ENCODE measurements around the gene RNU6-8. TPM values are rescaled to one million over a fixed set of nuclear protein-coding genes. Genes with fewer than 3 reads are reported as not detected.
A peak's percentile ranks its signal among the peaks of the same experiment; 100 is the strongest.

RNU6-8 gene
- total RNA-seq: not detected

DNA sequence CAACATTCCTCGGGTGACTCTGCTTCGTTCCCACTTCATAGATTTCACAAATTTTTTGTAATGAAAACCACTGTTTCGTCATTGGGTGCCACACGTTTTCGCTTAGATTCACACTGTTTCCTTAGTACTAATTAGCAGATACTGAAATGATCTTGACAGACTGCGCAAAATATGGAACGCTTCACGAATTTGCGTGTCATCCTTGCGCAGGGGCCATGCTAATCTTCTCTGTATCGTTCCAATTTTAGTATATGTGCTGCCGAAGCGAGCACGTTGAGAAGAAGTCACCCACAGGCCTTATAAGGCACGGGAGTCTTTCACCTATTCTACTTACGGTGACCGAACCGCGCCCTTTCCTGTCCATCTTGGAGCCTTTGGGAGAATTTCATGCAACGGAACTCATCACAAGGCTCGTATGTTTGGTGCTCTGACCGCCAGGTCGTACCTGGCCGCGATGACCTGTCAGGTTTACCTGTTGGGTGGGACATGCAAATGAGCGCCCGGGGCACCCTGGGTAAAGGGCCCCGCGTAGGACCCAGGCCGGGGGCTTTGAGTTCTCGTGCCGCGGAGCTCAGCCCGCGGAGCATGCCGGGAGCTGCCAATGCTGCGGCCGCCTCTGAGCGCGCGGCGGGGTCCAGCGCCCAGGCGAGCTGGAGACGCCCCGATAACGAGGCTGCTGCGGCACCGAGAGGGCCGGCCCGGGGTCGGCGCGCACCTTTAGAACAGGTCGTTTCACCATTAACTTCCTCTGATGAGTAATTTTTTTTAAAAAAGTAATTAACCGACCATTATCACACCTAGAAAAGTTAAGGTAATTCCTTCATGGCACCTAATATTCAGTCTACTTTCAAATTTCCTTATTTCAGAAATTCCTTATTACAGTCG lies at the start of gene RNU6-8:
Gene RNU6-8 (minus strand): TSS at position 272 of the 885 bp plus-strand sequence.
- peak within 1 kb of the TSS; percentile 82 for H3K4me3 Mint-ChIP-seq
- peak; percentile 86 for ATAC-seq
- peaks cover 1% of the 10 kb centered on the region for H3K36me3 Mint-ChIP-seq
- H3K4me1 Mint-ChIP-seq: peaks cover 43% of the 10 kb centered on the region
- peak within 1 kb of the TSS; percentile 98 for H3K27ac Mint-ChIP-seq
- H3K9me3 Mint-ChIP-seq (ENCODE audit: low read depth): no peaks in the 10 kb centered on the region
- CTCF ChIA-PET: interaction anchor here (0.7 to 2.4 kb wide), 6 partner anchors 47 to 277 kb away, joined by 3 to 7 read pairs (median 3); no protein-coding TSS in a partner anchor
- H3K27me3 Mint-ChIP-seq: peaks cover 18% of the 10 kb centered on the region
- DNase-seq: peak; percentile 91

DNA sequence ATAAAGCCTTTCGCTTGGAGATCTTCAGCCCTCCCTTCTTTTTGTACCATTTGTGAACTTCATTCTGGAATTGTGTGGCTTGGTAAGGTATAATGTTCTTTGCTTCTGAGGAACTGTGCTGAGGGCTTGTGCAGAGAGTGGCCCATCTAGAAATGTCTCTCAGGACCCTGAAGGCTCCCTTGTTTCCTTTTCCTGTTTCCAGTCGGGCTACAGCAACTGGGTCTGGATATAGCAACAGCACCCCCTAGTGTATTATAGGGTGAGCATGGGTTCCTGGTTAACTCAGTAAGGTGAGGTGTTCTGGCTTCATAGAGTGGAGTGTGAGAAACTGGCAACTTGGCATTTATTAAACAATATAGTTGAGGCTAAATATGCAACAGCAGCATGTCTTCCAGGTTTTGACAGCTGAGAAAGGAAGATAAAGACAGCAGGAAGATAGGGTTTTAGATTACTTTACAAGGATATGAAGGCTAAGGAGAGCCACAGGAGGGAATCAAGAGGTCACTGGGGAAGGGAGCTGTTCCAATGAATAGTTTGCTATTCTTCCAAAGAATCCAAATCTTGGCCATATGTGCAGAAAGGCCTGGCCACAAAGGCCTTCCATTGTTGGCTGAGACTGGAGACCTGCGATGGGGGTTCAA lies 49.1 kb upstream of the RNU6-8 start:
- DNase-seq (peak; percentile 66), ATAC-seq (peak; percentile 92)
- Mint-ChIP-seq H3K4me3 (no peak overlapping the region), H3K27ac (no peak overlapping the region), H3K27me3 (no peaks in the 10 kb centered on the region), H3K4me1 (no peaks in the 10 kb centered on the region), H3K9me3 (ENCODE audit: low read depth) (no peaks in the 10 kb centered on the region), H3K36me3 (no peaks in the 10 kb centered on the region)
- CTCF ChIA-PET: interaction anchor here (0.7 to 6.7 kb wide), 13 partner anchors 8 to 742 kb away, joined by 3 to 129 read pairs (median 3); partner anchors contain the start of genes ARHGAP5 and RNU6-8

DNA sequence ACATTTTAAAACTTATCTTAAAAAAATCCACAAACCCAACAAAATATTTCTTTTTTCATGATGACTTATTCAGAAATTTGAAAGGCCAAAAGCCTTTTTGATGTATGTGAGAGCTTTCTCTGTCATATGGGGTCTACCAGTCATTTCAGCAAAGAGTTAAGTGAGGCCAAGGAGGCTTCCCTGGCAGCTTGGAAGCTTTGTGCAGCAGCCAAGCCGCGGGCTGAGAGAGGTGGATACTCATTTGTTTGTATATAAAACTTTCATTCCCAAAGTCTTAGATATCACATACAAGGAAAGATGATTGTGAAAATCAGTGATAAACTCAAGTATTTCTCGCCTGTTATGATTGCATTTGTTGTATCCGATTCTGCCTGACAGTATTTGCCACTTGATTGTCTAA lies 48.5 kb upstream of the RNU6-8 start:
- ATAC-seq (no peak), DNase-seq (no peak)
- H3K4me3 Mint-ChIP-seq: no peak overlapping the region
- H3K4me1 Mint-ChIP-seq: no peaks in the 10 kb centered on the region
- H3K36me3 Mint-ChIP-seq: no peaks in the 10 kb centered on the region
- no peak overlapping the region for H3K27ac Mint-ChIP-seq
- H3K27me3 Mint-ChIP-seq: no peaks in the 10 kb centered on the region
- no peaks in the 10 kb centered on the region for H3K9me3 Mint-ChIP-seq (ENCODE audit: low read depth)
- CTCF ChIA-PET: interaction anchor here (0.7 to 6.7 kb wide), 11 partner anchors 12 to 735 kb away, joined by 3 to 129 read pairs (median 4); partner anchors contain the start of gene ARHGAP5

DNA sequence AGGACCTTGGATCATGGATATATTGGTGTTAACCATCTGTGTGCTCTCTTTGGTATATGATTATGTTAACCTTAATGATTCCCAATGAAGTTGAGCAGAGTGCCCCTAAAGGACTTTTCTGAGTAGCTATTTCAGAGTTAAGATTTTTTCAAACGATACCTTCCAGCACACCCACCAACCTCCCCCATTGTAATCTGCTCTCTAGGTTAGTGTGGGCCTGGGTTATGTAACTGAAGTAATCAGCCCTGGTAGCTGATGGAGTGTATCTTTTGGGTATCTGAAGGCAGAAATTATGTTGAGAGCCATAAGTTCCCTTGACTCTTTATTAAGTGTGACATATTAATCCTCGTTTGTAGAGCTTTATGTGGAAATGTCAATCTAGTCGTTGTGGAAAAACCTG lies 47.6 kb upstream of the RNU6-8 start:
- no peak for DNase-seq
- ATAC-seq: no peak
- Mint-ChIP-seq H3K4me3 (no peak overlapping the region), H3K36me3 (no peaks in the 10 kb centered on the region), H3K27ac (no peak overlapping the region), H3K4me1 (no peaks in the 10 kb centered on the region), H3K27me3 (no peaks in the 10 kb centered on the region), H3K9me3 (ENCODE audit: low read depth) (no peaks in the 10 kb centered on the region)
- CTCF ChIA-PET: interaction anchor here (0.6 to 6.7 kb wide), 11 partner anchors 23 to 734 kb away, joined by 3 to 129 read pairs (median 4); partner anchors contain the start of genes ARHGAP5 and RNU6-8

DNA sequence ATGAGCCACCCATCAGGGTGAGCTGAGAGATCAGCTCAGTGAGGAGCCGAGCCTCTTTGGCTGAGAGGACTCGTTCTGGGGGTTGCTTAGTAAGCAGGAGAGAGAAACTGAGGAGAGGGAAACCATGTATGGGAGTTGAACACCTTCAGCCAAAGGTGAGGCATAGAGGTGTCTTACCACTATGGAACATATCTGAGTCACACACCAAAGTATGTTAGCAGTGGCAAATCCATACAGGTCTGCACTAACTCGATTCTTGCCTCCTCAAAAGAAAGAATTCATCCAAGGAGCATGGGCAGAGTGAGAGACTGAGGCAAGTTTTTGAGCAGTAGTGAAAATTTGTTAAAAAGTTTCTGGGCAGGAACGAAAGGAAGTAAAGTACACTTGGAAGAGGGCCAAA lies 46.7 kb upstream of the RNU6-8 start:
- H3K4me3 Mint-ChIP-seq: no peak overlapping the region
- no peak for ATAC-seq
- DNase-seq: no peak
- H3K27me3 Mint-ChIP-seq: no peaks in the 10 kb centered on the region
- H3K9me3 Mint-ChIP-seq (ENCODE audit: low read depth): no peaks in the 10 kb centered on the region
- no peaks in the 10 kb centered on the region for H3K4me1 Mint-ChIP-seq
- H3K36me3 Mint-ChIP-seq: no peaks in the 10 kb centered on the region
- CTCF ChIA-PET: interaction anchor here (1.1 to 6.7 kb wide), 2 partner anchors 25 to 177 kb away, joined by 3 to 129 read pairs; partner anchors contain the start of gene ARHGAP5
- H3K27ac Mint-ChIP-seq: no peak overlapping the region

DNA sequence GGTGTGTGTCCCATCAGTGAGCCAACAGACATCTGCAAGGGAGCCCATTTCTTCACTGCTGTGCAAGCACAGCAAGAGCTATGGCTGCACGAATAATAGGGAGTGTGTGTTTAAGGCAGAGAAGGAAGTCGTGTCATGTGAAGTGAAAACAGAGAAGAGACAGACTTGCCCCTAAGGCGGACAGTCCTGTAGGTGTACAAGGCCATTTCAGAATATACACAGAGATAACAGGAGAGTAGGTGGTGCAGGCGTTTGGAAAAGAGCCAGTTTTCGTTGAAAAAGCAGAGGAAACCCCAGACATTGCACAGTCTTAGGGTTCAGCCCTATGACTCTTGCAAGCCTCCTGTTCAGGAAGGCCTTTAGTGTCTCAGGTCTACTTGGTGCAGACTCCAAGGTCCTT lies 46.3 kb upstream of the RNU6-8 start:
- Mint-ChIP-seq H3K27me3 (no peaks in the 10 kb centered on the region), H3K4me3 (no peak overlapping the region), H3K27ac (no peak overlapping the region), H3K4me1 (no peaks in the 10 kb centered on the region), H3K36me3 (no peaks in the 10 kb centered on the region), H3K9me3 (ENCODE audit: low read depth) (no peaks in the 10 kb centered on the region)
- no peak for ATAC-seq
- CTCF ChIA-PET: interaction anchor here (6.7 kb wide), 1 partner anchor 176 kb away, joined by 129 read pairs; the partner anchor contains the start of gene ARHGAP5
- no peak for DNase-seq

DNA sequence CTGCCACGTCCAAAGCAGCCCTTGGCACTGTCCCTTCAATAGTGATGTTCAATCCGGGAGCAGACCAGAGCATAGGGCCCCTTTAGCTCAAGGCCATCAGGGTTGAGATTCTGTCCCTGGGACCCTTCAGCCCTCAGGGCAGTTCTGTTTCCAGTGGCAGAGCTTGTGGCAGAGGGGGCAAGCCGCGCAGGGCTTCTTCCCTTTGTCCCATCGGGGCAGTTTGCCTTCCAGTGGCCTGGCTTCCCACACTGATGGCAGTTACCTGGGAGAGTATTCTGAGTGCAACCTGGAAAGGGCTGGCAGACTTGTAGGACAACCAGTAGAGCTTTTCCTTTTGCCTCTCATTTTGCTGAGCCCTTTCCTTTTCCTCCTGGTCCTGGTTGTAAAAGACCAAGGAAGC lies 43.7 kb upstream of the RNU6-8 start:
- no peak for DNase-seq
- no peaks in the 10 kb centered on the region for H3K27me3 Mint-ChIP-seq
- H3K36me3 Mint-ChIP-seq: no peaks in the 10 kb centered on the region
- no peak overlapping the region for H3K4me3 Mint-ChIP-seq
- H3K27ac Mint-ChIP-seq: no peak overlapping the region
- H3K4me1 Mint-ChIP-seq: no peaks in the 10 kb centered on the region
- CTCF ChIA-PET: interaction anchor here (2.3 kb wide), 1 partner anchor 173 kb away, joined by 7 read pairs; no protein-coding TSS in a partner anchor
- no peak for ATAC-seq
- H3K9me3 Mint-ChIP-seq (ENCODE audit: low read depth): no peaks in the 10 kb centered on the region

DNA sequence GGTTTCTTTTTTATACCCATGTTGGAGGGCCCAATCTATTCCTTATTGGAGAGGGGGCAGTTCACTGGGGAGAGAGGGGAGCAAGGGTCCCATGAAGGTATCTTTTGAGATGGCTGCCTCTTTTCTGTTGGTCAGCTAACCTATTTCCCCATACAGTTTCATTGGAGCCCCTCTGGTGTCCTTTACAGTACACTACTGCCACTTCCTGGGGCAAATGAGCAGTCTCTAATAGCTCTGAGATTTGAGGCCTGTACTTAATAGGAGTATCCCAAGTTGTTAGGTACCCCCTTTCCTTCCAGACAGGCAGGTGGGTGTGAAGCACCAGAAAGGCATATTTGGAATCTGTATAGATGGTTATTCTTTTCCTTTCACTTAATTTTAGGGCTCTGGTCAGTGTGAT lies 41.3 kb upstream of the RNU6-8 start:
- no peaks in the 10 kb centered on the region for H3K4me1 Mint-ChIP-seq
- CTCF ChIA-PET: interaction anchor here (0.9 kb wide), 1 partner anchor 8 kb away, joined by 3 read pairs; no protein-coding TSS in a partner anchor
- H3K27ac Mint-ChIP-seq: no peak overlapping the region
- ATAC-seq (no peak), DNase-seq (no peak)
- no peaks in the 10 kb centered on the region for H3K27me3 Mint-ChIP-seq
- no peaks in the 10 kb centered on the region for H3K9me3 Mint-ChIP-seq (ENCODE audit: low read depth)
- no peaks in the 10 kb centered on the region for H3K36me3 Mint-ChIP-seq
- no peak overlapping the region for H3K4me3 Mint-ChIP-seq

DNA sequence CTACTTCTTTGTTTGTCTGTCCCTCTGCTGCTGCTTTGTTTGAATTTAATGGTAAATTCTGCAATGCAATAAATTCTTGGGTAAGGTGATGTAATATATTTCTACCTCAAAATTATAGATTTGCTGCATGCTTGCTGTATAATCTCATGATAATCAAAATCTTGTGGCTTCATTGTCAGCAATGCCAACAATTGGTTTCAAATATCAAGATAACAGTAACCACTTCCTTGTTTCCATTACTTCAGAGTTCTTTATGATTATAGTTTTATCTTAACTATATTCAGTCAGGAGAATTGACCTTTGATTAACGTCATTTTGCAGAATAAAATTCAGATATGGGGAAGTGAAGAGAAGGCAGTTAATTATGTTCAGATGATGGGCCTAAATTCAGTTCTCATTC lies 30.2 kb upstream of the RNU6-8 start:
- CTCF ChIA-PET: no interaction called here
- no peak overlapping the region for H3K27ac Mint-ChIP-seq
- no peak for ATAC-seq

DNA sequence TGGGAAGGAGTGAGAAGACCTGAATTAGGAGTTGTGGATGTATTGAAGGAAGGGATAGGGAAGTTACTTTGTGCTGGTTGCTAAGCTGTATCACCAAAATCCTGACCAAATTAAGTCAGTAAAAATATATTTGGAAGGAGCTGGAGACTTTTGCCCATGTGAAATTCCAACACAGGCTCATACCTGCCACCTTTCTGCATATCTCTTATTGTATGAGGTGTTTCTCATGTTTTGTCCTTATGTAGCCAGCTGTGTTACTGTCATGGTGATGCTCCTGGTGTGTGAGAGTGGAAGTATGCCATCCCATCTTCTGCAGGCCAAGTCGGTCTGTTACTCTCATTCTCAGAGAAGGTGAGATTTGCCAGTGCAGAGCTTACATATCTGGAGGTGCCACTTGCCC lies 29.4 kb upstream of the RNU6-8 start:
- Mint-ChIP-seq H3K27me3 (no peaks in the 10 kb centered on the region), H3K36me3 (no peaks in the 10 kb centered on the region), H3K4me1 (peaks cover 4% of the 10 kb centered on the region), H3K27ac (no peak overlapping the region), H3K4me3 (no peak overlapping the region), H3K9me3 (ENCODE audit: low read depth) (no peaks in the 10 kb centered on the region)
- DNase-seq: no peak
- CTCF ChIA-PET: no interaction called here
- ATAC-seq: no peak

More for the DNA sequence above, 30.2 kb upstream of the RNU6-8 start:
- no peaks in the 10 kb centered on the region for H3K9me3 Mint-ChIP-seq (ENCODE audit: low read depth)
- H3K36me3 Mint-ChIP-seq: no peaks in the 10 kb centered on the region
- DNase-seq: no peak
- peaks cover 4% of the 10 kb centered on the region for H3K4me1 Mint-ChIP-seq
- H3K27me3 Mint-ChIP-seq: no peaks in the 10 kb centered on the region
- H3K4me3 Mint-ChIP-seq: no peak overlapping the region

DNA sequence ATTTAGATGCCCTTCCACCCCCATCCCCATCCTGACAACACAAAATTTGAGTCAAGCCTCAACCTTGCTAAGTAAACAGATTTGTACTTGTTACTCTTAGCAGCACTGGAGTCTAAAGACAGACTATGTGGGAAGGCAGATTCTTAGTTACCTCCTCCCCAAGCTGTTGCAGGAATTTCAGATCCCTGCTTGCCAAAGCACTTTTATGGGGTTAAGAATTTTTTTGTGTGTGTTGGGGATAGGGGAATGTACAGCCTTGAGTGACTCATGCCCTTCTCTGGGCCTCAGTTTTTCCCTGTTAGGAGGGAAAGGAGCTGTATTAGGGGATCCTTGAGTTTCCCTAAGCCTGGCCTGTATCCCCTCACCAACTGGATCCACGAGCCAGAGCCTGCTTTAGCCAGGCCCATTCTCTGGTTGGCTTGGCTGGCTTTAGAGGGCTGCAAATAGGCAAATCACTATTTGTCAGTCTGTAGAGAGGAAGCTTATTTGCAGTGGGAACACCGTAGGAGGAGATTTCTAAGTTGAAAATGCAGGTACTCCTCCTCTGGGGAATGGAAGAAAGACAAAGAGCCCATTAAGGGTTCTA lies 27.7 kb upstream of the RNU6-8 start:
- Mint-ChIP-seq H3K4me3 (no peak overlapping the region), H3K27ac (no peak overlapping the region)
- CTCF ChIA-PET: no interaction called here

DNA sequence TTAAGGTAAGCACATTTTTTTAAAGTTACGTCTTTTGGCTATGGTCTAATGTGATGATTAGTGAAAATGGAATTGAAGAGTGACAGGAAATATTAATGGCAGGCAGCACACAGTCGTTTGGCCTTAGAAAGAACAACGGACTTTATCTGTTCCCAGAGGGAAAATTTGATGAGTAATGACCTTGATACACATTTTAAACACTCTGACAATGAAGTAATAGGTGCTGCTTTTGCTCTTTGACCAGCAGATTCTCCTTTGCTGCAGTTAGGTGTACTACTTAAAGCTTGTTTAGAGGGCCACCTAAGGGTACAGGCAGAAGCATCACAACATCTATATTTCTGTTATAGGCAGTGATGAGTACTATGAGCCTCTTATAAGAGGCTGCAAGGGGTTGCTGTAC lies 27.1 kb upstream of the RNU6-8 start:
- Mint-ChIP-seq H3K9me3 (ENCODE audit: low read depth) (no peaks in the 10 kb centered on the region), H3K4me1 (peaks cover 4% of the 10 kb centered on the region), H3K27me3 (no peaks in the 10 kb centered on the region), H3K36me3 (no peaks in the 10 kb centered on the region), H3K27ac (no peak overlapping the region), H3K4me3 (no peak overlapping the region)
- CTCF ChIA-PET: no interaction called here
- no peak for DNase-seq
- no peak for ATAC-seq

More for the DNA sequence above, 27.7 kb upstream of the RNU6-8 start:
- no peaks in the 10 kb centered on the region for H3K27me3 Mint-ChIP-seq
- no peaks in the 10 kb centered on the region for H3K9me3 Mint-ChIP-seq (ENCODE audit: low read depth)
- H3K4me1 Mint-ChIP-seq: peaks cover 4% of the 10 kb centered on the region
- no peaks in the 10 kb centered on the region for H3K36me3 Mint-ChIP-seq
- no peak for DNase-seq
- ATAC-seq: no peak

DNA sequence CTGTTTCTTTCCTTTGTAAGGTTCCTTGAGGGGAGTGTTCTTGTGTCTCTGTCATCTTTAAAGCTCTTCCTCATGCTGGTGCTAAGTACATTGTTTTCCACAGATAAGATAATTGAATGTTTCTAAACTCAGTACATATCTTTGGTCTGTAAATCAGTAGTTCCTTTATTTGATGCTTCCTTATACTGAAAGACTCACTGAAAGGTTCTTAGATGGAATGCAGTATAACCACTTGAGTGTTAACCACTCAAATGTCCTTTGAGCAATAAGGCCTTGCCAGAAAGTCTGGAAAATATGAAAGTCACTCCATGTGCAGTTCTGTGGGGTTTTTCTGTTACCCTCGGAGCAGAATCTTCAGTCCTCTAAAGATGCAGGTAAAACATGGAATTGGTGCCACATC lies 23.0 kb upstream of the RNU6-8 start:
- Mint-ChIP-seq H3K9me3 (ENCODE audit: low read depth) (no peaks in the 10 kb centered on the region), H3K4me3 (no peak overlapping the region), H3K27me3 (peaks cover 8% of the 10 kb centered on the region), H3K4me1 (no peaks in the 10 kb centered on the region), H3K27ac (no peak overlapping the region), H3K36me3 (no peaks in the 10 kb centered on the region)
- ATAC-seq: no peak
- DNase-seq: no peak
- CTCF ChIA-PET: no interaction called here

Measured in activated CD8-positive, alpha-beta memory T cell treated with anti-CD3 and anti-CD28 coated beads, Interleukin-2, amount 10 ng/mL, durations not matched to agents 7 days and 5 days (primary cell).